ENCODE measurements around the gene MEIS1.

DNA sequence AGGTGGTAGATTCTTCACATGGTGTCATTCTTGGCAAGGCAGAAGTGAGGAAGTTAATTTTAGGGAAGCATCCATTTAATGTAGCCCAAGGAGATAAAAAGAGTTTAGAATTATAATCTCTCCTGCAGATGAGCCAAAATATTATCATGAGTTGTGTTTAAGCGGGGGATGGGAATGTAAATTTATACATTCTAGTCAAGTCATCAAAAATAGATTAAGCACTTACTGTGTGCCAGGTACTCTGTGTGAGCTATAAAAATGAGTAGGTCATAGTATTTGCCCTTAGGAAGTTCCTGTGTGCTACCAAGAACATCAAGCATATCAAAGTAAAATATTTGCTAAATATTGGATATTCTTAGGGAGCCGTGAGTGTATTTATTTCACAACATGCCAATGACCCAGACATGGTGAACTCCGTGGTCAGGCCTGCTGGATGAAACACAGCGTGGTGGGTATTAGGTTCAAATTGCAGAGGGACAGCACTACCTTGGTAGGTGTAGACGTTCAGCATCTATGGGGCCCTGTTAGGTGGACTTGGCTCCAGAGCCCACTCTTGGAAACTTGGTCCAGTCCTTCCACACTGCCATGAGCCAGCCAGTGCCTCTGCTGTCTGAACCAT, 37.4 kb downstream of the MEIS1 start:
- no peak for TF ChIP-seq YY1 (IDR thresholded peaks at IDR 0.05; ENCODE audit: low read depth, low read length)
- TF ChIP-seq, protein P1, sequence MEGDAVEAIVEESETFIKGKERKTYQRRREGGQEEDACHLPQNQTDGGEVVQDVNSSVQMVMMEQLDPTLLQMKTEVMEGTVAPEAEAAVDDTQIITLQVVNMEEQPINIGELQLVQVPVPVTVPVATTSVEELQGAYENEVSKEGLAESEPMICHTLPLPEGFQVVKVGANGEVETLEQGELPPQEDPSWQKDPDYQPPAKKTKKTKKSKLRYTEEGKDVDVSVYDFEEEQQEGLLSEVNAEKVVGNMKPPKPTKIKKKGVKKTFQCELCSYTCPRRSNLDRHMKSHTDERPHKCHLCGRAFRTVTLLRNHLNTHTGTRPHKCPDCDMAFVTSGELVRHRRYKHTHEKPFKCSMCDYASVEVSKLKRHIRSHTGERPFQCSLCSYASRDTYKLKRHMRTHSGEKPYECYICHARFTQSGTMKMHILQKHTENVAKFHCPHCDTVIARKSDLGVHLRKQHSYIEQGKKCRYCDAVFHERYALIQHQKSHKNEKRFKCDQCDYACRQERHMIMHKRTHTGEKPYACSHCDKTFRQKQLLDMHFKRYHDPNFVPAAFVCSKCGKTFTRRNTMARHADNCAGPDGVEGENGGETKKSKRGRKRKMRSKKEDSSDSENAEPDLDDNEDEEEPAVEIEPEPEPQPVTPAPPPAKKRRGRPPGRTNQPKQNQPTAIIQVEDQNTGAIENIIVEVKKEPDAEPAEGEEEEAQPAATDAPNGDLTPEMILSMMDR (IDR thresholded peaks at IDR 0.05; ENCODE audit: control extremely low read depth in 1 of 3, insufficient read depth in 1 of 3, low read depth in 1 of 3, low read length in 3 of 3): no peak
- TF ChIP-seq RFX5 (IDR thresholded peaks at IDR 0.05; ENCODE audit: borderline replicate concordance, low read depth, low read length): no peak

Measured in H1 (cell line).